Stimulated activated CD8-positive, alpha-beta memory T cell treated with anti-CD3 and anti-CD28 coated beads, Interleukin-7, amount 100 ng/mL, for 24 hours (primary cell): ENCODE data around the gene PSD4.

Experiments
- DNase-seq: peaks from one replicate; pipeline ENCODE4 v3.0.0-alpha.2; 2020; ENCODE audit warnings: low read depth

The PSD4 gene

GRCh38 chr2:113207021-113207420 is 33.2 kb downstream of the PSD4 start:
- DNase-seq: no peak

- DNase-seq: no peak
These were observed 34.6 kb downstream of the PSD4 start for GRCh38 chr2:113208396-113208795.

GRCh38 chr2:113209011-113209645 is 35.4 kb downstream of the PSD4 start:
- no peak for DNase-seq

GRCh38 chr2:113209646-113210171 is 35.9 kb downstream of the PSD4 start:
- no peak for DNase-seq

- DNase-seq: no peak
These were observed 37.7 kb downstream of the PSD4 start for GRCh38 chr2:113211226-113212105.

- no peak for DNase-seq
These were observed 38.7 kb downstream of the PSD4 start for GRCh38 chr2:113212245-113213060.

- no peak for DNase-seq
These were observed 39.5 kb downstream of the PSD4 start for GRCh38 chr2:113213061-113213930.

GRCh38 chr2:113214141-113214540 is 40.4 kb downstream of the PSD4 start:
- no peak for DNase-seq

GRCh38 chr2:113215056-113215455 is 41.3 kb downstream of the PSD4 start:
- no peak for DNase-seq

GRCh38 chr2:113216321-113216720 is 42.5 kb downstream of the PSD4 start:
- DNase-seq: no peak

GRCh38 chr2:113216891-113217454 is 43.2 kb downstream of the PSD4 start:
- no peak for DNase-seq

- no peak for DNase-seq
These were observed 43.9 kb downstream of the PSD4 start for GRCh38 chr2:113217455-113218282.

- no peak for DNase-seq
These were observed 44.7 kb downstream of the PSD4 start for GRCh38 chr2:113218283-113219091.

GRCh38 chr2:113219092-113219441 is 45.3 kb downstream of the PSD4 start:
- DNase-seq: no peak

GRCh38 chr2:113219525-113219888 is 45.7 kb downstream of the PSD4 start:
- DNase-seq: no peak

- no peak for DNase-seq
These were observed 46.3 kb downstream of the PSD4 start for GRCh38 chr2:113219889-113220641.

- DNase-seq: no peak
These were observed 47.4 kb downstream of the PSD4 start for GRCh38 chr2:113220970-113221708.

- DNase-seq: no peak
These were observed 48.1 kb downstream of the PSD4 start for GRCh38 chr2:113221846-113222245.
